K562 (cell line): ENCODE results near the gene PGRMC2. TPM values are rescaled to one million over a fixed set of nuclear protein-coding genes. Genes with fewer than 3 reads are reported as not detected.

Experiments used
- NBN ChIP-seq: fragments of 450-650 bp; IDR thresholded peaks from 2 replicates; pipeline ENCODE4 v1.6.1; 2016; ENCODE audit warnings: low read depth, mild to moderate bottlenecking
- PKNOX1 ChIP-seq: fragments of 450-650 bp; IDR thresholded peaks from 2 replicates; pipeline ENCODE4 v1.6.1; 2016
- RAD21 ChIP-seq, 2 experiments: fragments of 250-450 bp in 1 of 2; fragments of 450-650 bp in 1 of 2; sonication (Bioruptor Pico) in 1 of 2; formaldehyde crosslinking in 1 of 2; IDR thresholded peaks in 1 of 2; conservative IDR thresholded peaks in 1 of 2; 2 replicates each; pipeline versions ENCODE4 v1.4.0 to v1.8.0; 2020 to 2022; ENCODE audit warnings: mild to moderate bottlenecking in 2 of 2, moderate library complexity in 1 of 2
- REST ChIP-seq, 2 experiments: fragments of 450-650 bp; formaldehyde crosslinking in 1 of 2; IDR thresholded peaks; 2 replicates each; pipeline versions ENCODE4 v1.4.0 to v1.6.1; 2014 to 2020; ENCODE audit warnings: mild to moderate bottlenecking in 2 of 2, borderline replicate concordance in 1 of 2, low read depth in 1 of 2
- TEAD2 ChIP-seq: fragments of 450-650 bp; IDR thresholded peaks from 2 replicates; pipeline ENCODE4 v1.6.1; 2016; ENCODE audit warnings: missing genetic modification characterization, control low read depth, missing compliant biosample characterization
- ZNF263 ChIP-seq: sonication (generic); formaldehyde crosslinking; IDR thresholded peaks from 2 replicates; pipeline ENCODE4 v1.8.0; 2022; ENCODE audit warnings: mild to moderate bottlenecking, missing genetic modification reagents, borderline replicate concordance
- ZNF311 ChIP-seq: fragments of 250-450 bp; sonication (Bioruptor Pico); IDR thresholded peaks from 2 replicates; pipeline ENCODE4 v1.4.0; 2020; ENCODE audit warnings: mild to moderate bottlenecking, moderate library complexity
- ZNF609 ChIP-seq: sonication (generic); formaldehyde crosslinking; IDR thresholded peaks from 2 replicates; pipeline ENCODE4 v1.8.1; 2023; ENCODE audit warnings: missing genetic modification reagents, mild to moderate bottlenecking, borderline replicate concordance
- polyA plus RNA-seq, 8 experiments: library from polyadenylated mRNA; depleted of rRNA in 4 of 8; stranded (reverse) in 5 of 8; unstranded in 3 of 8; fragments of >200 nt; fragmentation: Nextera tagmentation in 2 of 8; fragmentation: Illumina TruSeq in 1 of 8; extraction: Ambion mirVana in 2 of 8; extraction: Trizol in 1 of 8; gene quantifications; 2 replicates each; pipeline versions ENCODE4 v1.2.1 to v1.2.3, GENCODE V29; 2011 to 2014; ENCODE audit warnings: inconsistent platforms in 1 of 8, missing spikeins in 1 of 8
- total RNA-seq, 7 experiments: library from RNA; depleted of rRNA in 6 of 7; stranded (reverse); fragments of >200 nt in 6 of 7; fragmentation: Illumina TruSeq in 2 of 7; extraction: Trizol in 2 of 7; gene quantifications; 2 replicates each; pipeline versions ENCODE4 v1.2.1 to v1.2.3, GENCODE V29; 2011 to 2021; ENCODE audit warnings: low replicate concordance in 1 of 7

Gene PGRMC2
- total and polyA plus RNA-seq, 9 of the 15 experiments (the other 6 are each of a cell fraction or from before 2014, with no cell fraction given), result 12.4 to 81.3 (median 22.7) TPM

GRCh38 chr4:128220286-128221235, 67.1 kb downstream of the PGRMC2 start (continued):
- TF ChIP-seq REST (IDR thresholded peaks at IDR 0.05; ENCODE audit: borderline replicate concordance) (peak; percentile 27; the same call in 1 of the 2 replicates), REST (CRISPR knock-in tag; IDR thresholded peaks at IDR 0.05; ENCODE audit: low read depth) (no peak), TEAD2 (tag) (no peak), NBN (no peak), ZNF263 (no peak), ZNF609 (no peak), RAD21 (CRISPR knock-in tag; conservative IDR thresholded peaks at IDR 0.05 in 1 of 2, IDR thresholded peaks at IDR 0.05 in 1 of 2) (peak in 1 of 2 experiments; percentile 58; a peak in 2 of 4 replicates), ZNF311 (CRISPR knock-in tag) (no peak), PKNOX1 (0 out of 2 replicates have a peak, but pooled peaks have one; percentile 14)
